ENCODE results near the gene OLFML2A.
A peak's percentile ranks its signal among the peaks of the same experiment; 100 is the strongest.
"Not testable (repeated sequence)": the region's sequence is repeated elsewhere in the genome, so short reads cannot be mapped to it uniquely, and the experiment has no call there.

Gene OLFML2A

GRCh38 chr9:124831642-124832364 is 54.9 kb downstream of the OLFML2A start:
- DNase-seq = no peak

GRCh38 chr9:124834591-124834990 is 57.7 kb downstream of the OLFML2A start:
- no peak for DNase-seq

GRCh38 chr9:124835026-124835557 is 58.2 kb downstream of the OLFML2A start:
- no peak for DNase-seq

GRCh38 chr9:124838132-124838531 is 61.2 kb downstream of the OLFML2A start:
- not testable (repeated sequence) for DNase-seq

- not testable (repeated sequence) for DNase-seq
Observed at GRCh38 chr9:124838567-124839275, 61.8 kb downstream of the OLFML2A start.

- no peak for DNase-seq
Observed at GRCh38 chr9:124839612-124840299, 62.8 kb downstream of the OLFML2A start.

- DNase-seq = no peak
Observed at GRCh38 chr9:124840300-124840833, 63.4 kb downstream of the OLFML2A start.

- no peak for DNase-seq
Observed at GRCh38 chr9:124841075-124841821, 64.3 kb downstream of the OLFML2A start.

GRCh38 chr9:124843456-124844034 is 66.6 kb downstream of the OLFML2A start:
- DNase-seq = no peak

GRCh38 chr9:124844291-124844690 is 67.4 kb downstream of the OLFML2A start:
- no peak for DNase-seq

- not testable (repeated sequence) for DNase-seq
Observed at GRCh38 chr9:124846467-124846866, 69.5 kb downstream of the OLFML2A start.

- DNase-seq = no peak
Observed at GRCh38 chr9:124846969-124847368, 70.0 kb downstream of the OLFML2A start.

- no peak for DNase-seq
Observed at GRCh38 chr9:124849801-124850200, 72.9 kb downstream of the OLFML2A start.

GRCh38 chr9:124852121-124852828 is 75.3 kb downstream of the OLFML2A start:
- DNase-seq = no peak

GRCh38 chr9:124852829-124853531 is 76.0 kb downstream of the OLFML2A start, which contains the start of gene WDR38:
Gene WDR38 (plus strand): TSS chr9:124853460. CDS start chr9:124853532, 72 bp downstream.
- DNase-seq = peak; percentile 74

- no peak for DNase-seq
Observed at GRCh38 chr9:124853605-124854143, 76.7 kb downstream of the OLFML2A start.

- DNase-seq = no peak
Observed at GRCh38 chr9:124854161-124854560, 77.2 kb downstream of the OLFML2A start.

GRCh38 chr9:124854822-124855221 is 77.9 kb downstream of the OLFML2A start:
- no peak for DNase-seq

GRCh38 chr9:124855566-124855943 is 78.6 kb downstream of the OLFML2A start:
- no peak for DNase-seq

Data from stimulated activated CD4-positive, alpha-beta T cell treated with anti-CD3 and anti-CD28 coated beads, Interleukin-4, amount 100 ng/mL, for 24 hours (primary cell).